ENCODE measurements around the gene FAXDC2.
A peak's percentile ranks its signal among the peaks of the same experiment; 100 is the strongest.

FAXDC2 gene

GRCh38 chr5:154844809-154845208 is 5.6 kb downstream of the FAXDC2 start:
- Histone ChIP-seq H3K79me1 (ENCODE audit: low read length) (no peaks in the 10 kb centered on the region), H2BK5ac (ENCODE audit: low read depth, low read length, poor library complexity) (no peak overlapping the region), H3K23ac (ENCODE audit: low read length) (no peak overlapping the region), H2BK12ac (ENCODE audit: low read length) (no peak overlapping the region), H2BK120ac (ENCODE audit: insufficient read depth, low read length, poor library complexity) (no peak overlapping the region), H4K8ac (ENCODE audit: low read depth, low read length) (no peak overlapping the region), H3K27me3 (ENCODE audit: insufficient read depth, low read length) (no peaks in the 10 kb centered on the region), H3K9ac (ENCODE audit: low read length) (no peak overlapping the region), H3K4me2 (ENCODE audit: low read length) (no peak overlapping the region), H3K14ac (ENCODE audit: low read length) (no peak overlapping the region), H3K4me3 (ENCODE audit: low read depth, low read length) (no peak overlapping the region), H4K12ac (ENCODE audit: low read depth, low read length) (no peak overlapping the region), H4K91ac (ENCODE audit: low read depth, low read length) (no peak overlapping the region), H2AFZ (ENCODE audit: insufficient read depth, low read length, poor library complexity) (no peak overlapping the region), H3K36me3 (ENCODE audit: control insufficient read depth in 1 of 2, insufficient read depth in 2 of 2, low read length in 2 of 2) (no peaks in the 10 kb centered on the region), H3K9me3 (ENCODE audit: insufficient read depth, low read depth, low read length) (no peaks in the 10 kb centered on the region), H3K79me2 (ENCODE audit: control insufficient read depth, insufficient read depth, low read length, poor library complexity) (no peaks in the 10 kb centered on the region), H3K27ac (ENCODE audit: low read depth, low read length) (no peak overlapping the region), H3K4ac (ENCODE audit: low read depth, low read length) (no peak overlapping the region), H3K4me1 (ENCODE audit: control insufficient read depth in 1 of 2, insufficient read depth in 2 of 2, low read length in 2 of 2) (peaks cover 0 to 6% of the 10 kb centered on the region in 2 experiments), H3K18ac (ENCODE audit: low read length) (no peak overlapping the region), H2AK5ac (ENCODE audit: low read length) (no peak overlapping the region)
- WGBS (ENCODE audit: extremely low coverage, insufficient coverage, insufficient read length) = no CpG with 5 or more reads among the region's 5 CpGs
- no peak for DNase-seq

DNA sequence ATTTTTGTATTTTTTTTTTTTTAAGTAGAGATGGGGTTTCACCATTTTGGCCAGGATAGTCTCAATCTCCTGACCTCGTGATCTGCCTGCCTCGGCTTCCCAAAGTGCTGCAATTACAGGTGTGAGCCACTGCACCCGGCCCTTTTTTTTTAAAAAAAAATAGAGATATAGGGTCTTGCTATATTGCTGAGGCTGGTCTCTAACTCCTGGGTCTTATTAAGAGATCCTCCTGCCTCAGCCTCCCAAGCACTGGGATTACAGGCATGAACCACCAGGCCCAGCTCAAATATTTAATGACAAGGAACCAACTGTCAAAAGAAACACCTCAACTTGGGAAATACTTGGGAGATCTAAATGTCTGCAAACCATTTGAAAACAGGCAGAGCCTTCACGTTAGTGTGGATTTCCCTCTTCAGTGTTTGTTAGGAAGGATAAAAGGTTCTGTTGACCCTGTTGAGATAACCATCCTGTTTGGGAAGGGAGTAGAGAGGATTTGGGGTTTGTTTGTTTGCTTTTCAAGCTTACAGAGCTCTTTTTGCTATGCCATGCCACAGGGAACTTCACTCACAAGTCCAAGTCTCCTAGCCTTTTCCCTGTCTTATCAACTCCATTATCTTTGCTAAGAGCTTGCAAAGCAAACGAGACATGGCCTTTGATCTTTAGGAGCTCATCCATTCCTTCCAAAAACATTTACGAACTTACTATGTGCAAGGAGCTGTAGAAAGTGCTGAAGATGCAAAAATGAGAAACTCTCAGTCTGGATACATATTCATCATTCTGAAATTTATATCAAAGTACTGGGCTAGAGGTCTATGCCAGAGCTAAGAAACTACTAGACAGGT is 7.5 kb downstream of the FAXDC2 start:
- Histone ChIP-seq H3K4me1 (ENCODE audit: control insufficient read depth in 1 of 2, insufficient read depth in 2 of 2, low read length in 2 of 2) (peaks cover 0 to 4% of the 10 kb centered on the region in 2 experiments), H2AK5ac (ENCODE audit: low read length) (no peak overlapping the region), H3K79me2 (ENCODE audit: control insufficient read depth, insufficient read depth, low read length, poor library complexity) (no peaks in the 10 kb centered on the region), H3K4ac (ENCODE audit: low read depth, low read length) (no peak overlapping the region), H3K27me3 (ENCODE audit: insufficient read depth, low read length) (no peaks in the 10 kb centered on the region), H2BK120ac (ENCODE audit: insufficient read depth, low read length, poor library complexity) (no peak overlapping the region), H2BK5ac (ENCODE audit: low read depth, low read length, poor library complexity) (no peak overlapping the region), H4K12ac (ENCODE audit: low read depth, low read length) (no peak overlapping the region), H4K91ac (ENCODE audit: low read depth, low read length) (no peak overlapping the region), H3K4me3 (ENCODE audit: low read depth, low read length) (no peak overlapping the region), H3K4me2 (ENCODE audit: low read length) (no peak overlapping the region), H2BK12ac (ENCODE audit: low read length) (no peak overlapping the region), H3K9me3 (ENCODE audit: insufficient read depth, low read depth, low read length) (no peaks in the 10 kb centered on the region), H3K18ac (ENCODE audit: low read length) (no peak overlapping the region), H2AFZ (ENCODE audit: insufficient read depth, low read length, poor library complexity) (no peak overlapping the region), H3K23ac (ENCODE audit: low read length) (no peak overlapping the region), H3K79me1 (ENCODE audit: low read length) (no peaks in the 10 kb centered on the region), H4K8ac (ENCODE audit: low read depth, low read length) (no peak overlapping the region), H3K9ac (ENCODE audit: low read length) (no peak overlapping the region), H3K27ac (ENCODE audit: low read depth, low read length) (peak overlapping the region; percentile 19), H3K36me3 (ENCODE audit: control insufficient read depth in 1 of 2, insufficient read depth in 2 of 2, low read length in 2 of 2) (no peaks in the 10 kb centered on the region), H3K14ac (ENCODE audit: low read length) (no peak overlapping the region)
- WGBS (ENCODE audit: extremely low coverage, insufficient coverage, insufficient read length) = no CpG with 5 or more reads among the region's 6 CpGs
- DNase-seq = no peak

- no peak overlapping the region for H4K91ac ChIP-seq (ENCODE audit: low read depth, low read length)
- H3K27me3 ChIP-seq (ENCODE audit: insufficient read depth, low read length) = no peaks in the 10 kb centered on the region
- H3K4me2 ChIP-seq (ENCODE audit: low read length) = no peak overlapping the region
- H3K9ac ChIP-seq (ENCODE audit: low read length) = no peak overlapping the region
- no peak overlapping the region for H3K4ac ChIP-seq (ENCODE audit: low read depth, low read length)
- no peaks in the 10 kb centered on the region for H3K79me1 ChIP-seq (ENCODE audit: low read length)
- H2BK12ac ChIP-seq (ENCODE audit: low read length) = no peak overlapping the region
- peaks cover 0 to 12% of the 10 kb centered on the region in 2 experiments for H3K4me1 ChIP-seq (ENCODE audit: control insufficient read depth in 1 of 2, insufficient read depth in 2 of 2, low read length in 2 of 2)
- H2AFZ ChIP-seq (ENCODE audit: insufficient read depth, low read length, poor library complexity) = no peak overlapping the region
- H4K8ac ChIP-seq (ENCODE audit: low read depth, low read length) = no peak overlapping the region
- no peak for DNase-seq
- H3K23ac ChIP-seq (ENCODE audit: low read length) = no peak overlapping the region
- H3K18ac ChIP-seq (ENCODE audit: low read length) = no peak overlapping the region
- H4K12ac ChIP-seq (ENCODE audit: low read depth, low read length) = no peak overlapping the region
- H3K14ac ChIP-seq (ENCODE audit: low read length) = no peak overlapping the region
- H2BK5ac ChIP-seq (ENCODE audit: low read depth, low read length, poor library complexity) = no peak overlapping the region
- H3K27ac ChIP-seq (ENCODE audit: low read depth, low read length) = no peak overlapping the region
- no peak overlapping the region for H2AK5ac ChIP-seq (ENCODE audit: low read length)
- no peaks in the 10 kb centered on the region for H3K36me3 ChIP-seq (ENCODE audit: control insufficient read depth in 1 of 2, insufficient read depth in 2 of 2, low read length in 2 of 2)
- no peaks in the 10 kb centered on the region for H3K79me2 ChIP-seq (ENCODE audit: control insufficient read depth, insufficient read depth, low read length, poor library complexity)
- no peaks in the 10 kb centered on the region for H3K9me3 ChIP-seq (ENCODE audit: insufficient read depth, low read depth, low read length)
- no peak overlapping the region for H3K4me3 ChIP-seq (ENCODE audit: low read depth, low read length)
- H2BK120ac ChIP-seq (ENCODE audit: insufficient read depth, low read length, poor library complexity) = no peak overlapping the region
Measured at GRCh38 chr5:154841273-154841661, 9.1 kb downstream of the FAXDC2 start.

DNA sequence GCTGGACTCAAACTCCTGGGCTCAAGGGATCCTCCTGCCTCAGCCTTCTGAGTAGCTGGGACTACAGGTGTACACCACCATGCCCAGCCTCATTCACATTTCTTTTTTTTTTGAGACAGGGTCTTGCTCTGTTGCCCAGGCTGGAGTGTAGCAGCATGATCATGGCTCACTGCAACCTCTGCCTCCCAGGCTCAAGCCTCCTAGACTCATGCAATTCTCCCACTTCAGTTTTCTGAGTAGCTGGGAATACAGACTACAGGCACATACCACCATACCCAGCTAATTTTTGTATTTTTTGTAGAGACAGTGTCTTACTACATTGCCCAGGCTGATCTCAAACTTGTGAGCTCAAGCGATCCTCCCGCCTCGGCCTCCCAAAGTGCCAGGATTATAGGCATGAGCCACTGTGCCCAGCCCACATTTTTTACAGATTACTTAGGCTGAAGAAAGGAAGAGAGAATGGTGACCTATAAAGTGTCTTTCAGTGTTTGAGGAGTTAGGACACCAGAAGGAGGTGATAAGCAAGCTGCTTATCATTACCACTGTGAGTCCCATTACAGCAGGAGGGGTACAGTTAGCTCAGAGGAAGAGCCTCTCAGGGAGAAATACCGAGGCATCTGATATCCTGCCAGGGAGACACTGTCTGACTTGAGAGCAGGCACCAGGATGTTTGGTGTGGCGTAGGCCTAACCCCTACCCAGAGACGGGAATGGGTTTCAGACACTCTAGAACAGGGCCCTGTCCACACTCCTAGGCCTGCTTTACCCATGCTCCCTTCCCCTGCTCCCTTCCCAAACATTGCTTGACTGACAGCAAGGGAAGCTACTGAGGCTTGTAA is 9.7 kb downstream of the FAXDC2 start:
- no peak overlapping the region for H3K18ac ChIP-seq (ENCODE audit: low read length)
- H3K27me3 ChIP-seq (ENCODE audit: insufficient read depth, low read length) = no peaks in the 10 kb centered on the region
- H3K79me2 ChIP-seq (ENCODE audit: control insufficient read depth, insufficient read depth, low read length, poor library complexity) = no peaks in the 10 kb centered on the region
- DNase-seq = peak in 1 of 2 donors; percentile 3
- no peak overlapping the region for H3K27ac ChIP-seq (ENCODE audit: low read depth, low read length)
- no peak overlapping the region for H3K4me2 ChIP-seq (ENCODE audit: low read length)
- H4K91ac ChIP-seq (ENCODE audit: low read depth, low read length) = no peak overlapping the region
- H2AFZ ChIP-seq (ENCODE audit: insufficient read depth, low read length, poor library complexity) = no peak overlapping the region
- H3K23ac ChIP-seq (ENCODE audit: low read length) = no peak overlapping the region
- H2BK5ac ChIP-seq (ENCODE audit: low read depth, low read length, poor library complexity) = no peak overlapping the region
- no CpG with 5 or more reads among the region's 6 CpGs for WGBS (ENCODE audit: extremely low coverage, insufficient coverage, insufficient read length)
- no peak overlapping the region for H3K9ac ChIP-seq (ENCODE audit: low read length)
- no peak overlapping the region for H3K4ac ChIP-seq (ENCODE audit: low read depth, low read length)
- no peak overlapping the region for H4K8ac ChIP-seq (ENCODE audit: low read depth, low read length)
- no peak overlapping the region for H2BK12ac ChIP-seq (ENCODE audit: low read length)
- H3K14ac ChIP-seq (ENCODE audit: low read length) = no peak overlapping the region
- H3K9me3 ChIP-seq (ENCODE audit: insufficient read depth, low read depth, low read length) = no peaks in the 10 kb centered on the region
- H2BK120ac ChIP-seq (ENCODE audit: insufficient read depth, low read length, poor library complexity) = no peak overlapping the region
- no peaks in the 10 kb centered on the region for H3K79me1 ChIP-seq (ENCODE audit: low read length)
- H3K4me1 ChIP-seq (ENCODE audit: control insufficient read depth in 1 of 2, insufficient read depth in 2 of 2, low read length in 2 of 2) = peaks cover 0 to 12% of the 10 kb centered on the region in 2 experiments
- no peak overlapping the region for H2AK5ac ChIP-seq (ENCODE audit: low read length)
- no peaks in the 10 kb centered on the region for H3K36me3 ChIP-seq (ENCODE audit: control insufficient read depth in 1 of 2, insufficient read depth in 2 of 2, low read length in 2 of 2)
- H4K12ac ChIP-seq (ENCODE audit: low read depth, low read length) = no peak overlapping the region
- no peak overlapping the region for H3K4me3 ChIP-seq (ENCODE audit: low read depth, low read length)
